SK-N-SH (cell line): ENCODE data around the gene RAP1B. TPM values are rescaled to one million over a fixed set of nuclear protein-coding genes. Genes with fewer than 3 reads are reported as not detected.

Source experiments
- CTCF ChIA-PET: fragments of 300-600, 350-600 bp; formaldehyde crosslinking; extraction: SDS; loops from one replicate; lab custom pipeline; 2021; lab: Yijun Ruan, JAX
- POLR2A ChIA-PET: fragments of 350-600 bp; sonication (Branson Sonifier 250); formaldehyde crosslinking; extraction: SDS; loops from one replicate; lab custom pipeline; 2020; ENCODE audit warnings: antibody characterized with exemption, inconsistent platforms; lab: Yijun Ruan, JAX
- DNase-seq: peaks from one replicate; pipeline ENCODE4 v3.0.0; 2012
- H2AFZ ChIP-seq: fragments of 200-600 bp; sonication (generic); 2 replicates; pipeline ENCODE4 v1.8.1; 2016; ENCODE audit warnings: antibody characterized with exemption, mild to moderate bottlenecking, low read depth
- H3F3A ChIP-seq: fragments of 200-600 bp; sonication (generic); replicated peaks from 2 replicates; pipeline ENCODE3; 2016; ENCODE audit warnings: antibody characterized with exemption, mild to moderate bottlenecking; ENCODE audit not compliant: insufficient read depth
- H3K27ac ChIP-seq, 2 experiments: fragments of 200-500 bp in 1 of 2; fragments of 200-600 bp in 1 of 2; sonication (Bioruptor generic) in 1 of 2; sonication (generic), shearing (Covaris generic) in 1 of 2; 2 replicates each; pipeline versions ENCODE4 v1.5.1 to v1.6.1; 2014 to 2016; ENCODE audit warnings: low read depth in 2 of 2, inconsistent platforms in 1 of 2, low read length in 1 of 2, mild to moderate bottlenecking in 1 of 2, mixed read lengths in 1 of 2
- H3K27me3 ChIP-seq: fragments of 200-600 bp; sonication (generic), shearing (Covaris generic); 2 replicates; pipeline ENCODE4 v1.6.1; 2016; ENCODE audit warnings: mixed run types; ENCODE audit not compliant: insufficient read depth
- H3K36me3 ChIP-seq, 2 experiments: fragments of 200-500 bp in 1 of 2; fragments of 200-600 bp in 1 of 2; sonication (Bioruptor generic) in 1 of 2; sonication (generic) in 1 of 2; replicated peaks in 1 of 2; 2 replicates each; pipeline versions ENCODE3 to v1.5.1; 2014 to 2016; ENCODE audit warnings: low read length in 1 of 2, mild to moderate bottlenecking in 1 of 2; ENCODE audit not compliant: insufficient read depth in 2 of 2, control insufficient read depth in 1 of 2
- H3K4me1 ChIP-seq, 2 experiments: fragments of 200-500 bp in 1 of 2; fragments of 200-600 bp in 1 of 2; sonication (Bioruptor generic) in 1 of 2; sonication (generic), shearing (Covaris generic) in 1 of 2; 2 replicates each; pipeline versions ENCODE4 v1.5.1 to v1.6.1; 2014 to 2016; ENCODE audit warnings: low read depth in 1 of 2, low read length in 1 of 2, mixed run types in 1 of 2; ENCODE audit not compliant: insufficient read depth in 2 of 2, control insufficient read depth in 1 of 2
- H3K4me2 ChIP-seq: fragments of 200-600 bp; sonication (generic), shearing (Covaris generic); 2 replicates; pipeline ENCODE4 v1.6.1; 2017; ENCODE audit warnings: mixed run types
- H3K4me3 ChIP-seq, 2 experiments: fragments of 200-500 bp in 1 of 2; fragments of 200-600 bp in 1 of 2; sonication (Bioruptor generic) in 1 of 2; sonication (generic), shearing (Covaris generic) in 1 of 2; 2 replicates each; pipeline versions ENCODE4 v1.5.1 to v1.8.1; 2014 to 2016; ENCODE audit warnings: low read depth in 2 of 2, inconsistent platforms in 1 of 2, low read length in 1 of 2, mild to moderate bottlenecking in 1 of 2, mixed read lengths in 1 of 2, moderate library complexity in 1 of 2
- H3K79me2 ChIP-seq: fragments of 200-600 bp; sonication (generic); 2 replicates; pipeline ENCODE4 v1.8.1; 2017; ENCODE audit warnings: mild to moderate bottlenecking; ENCODE audit not compliant: insufficient read depth
- H3K9ac ChIP-seq: fragments of 200-600 bp; sonication (generic); 2 replicates; pipeline ENCODE4 v1.6.1; 2017; ENCODE audit warnings: mixed run types
- H3K9me2 ChIP-seq: fragments of 200-600 bp; sonication (generic); 2 replicates; pipeline ENCODE4 v1.6.1; 2017; ENCODE audit warnings: mixed run types
- H3K9me3 ChIP-seq: fragments of 200-600 bp; sonication (generic); 2 replicates; pipeline ENCODE4 v1.6.1; 2017; ENCODE audit warnings: mixed run types, mild to moderate bottlenecking, moderate library complexity
- H4K20me1 ChIP-seq: fragments of 200-600 bp; sonication (generic); 2 replicates; pipeline ENCODE4 v1.6.1; 2017; ENCODE audit warnings: mild to moderate bottlenecking, mixed run types; ENCODE audit not compliant: insufficient read depth
- CHD2 ChIP-seq: fragments of 150-350 bp; IDR thresholded peaks from 2 replicates; pipeline ENCODE4 v1.6.1; 2018; ENCODE audit warnings: low read length; ENCODE audit not compliant: partially characterized antibody
- CTCF ChIP-seq: fragments of 200-600 bp; sonication (generic); IDR thresholded peaks from 2 replicates; pipeline ENCODE4 v1.6.1; 2017; ENCODE audit warnings: antibody characterized with exemption, mild to moderate bottlenecking, moderate library complexity
- EP300 ChIP-seq, 2 experiments: IDR thresholded peaks; 2 replicates each; pipeline versions ENCODE4 v1.4.0 to v1.6.1; 2012; ENCODE audit warnings: borderline replicate concordance in 1 of 2, low read depth in 1 of 2, low read length in 1 of 2
- FOXJ3 ChIP-seq: sonication (generic); formaldehyde crosslinking; IDR thresholded peaks from 2 replicates; pipeline ENCODE4 v1.5.1; 2020; ENCODE audit warnings: mild to moderate bottlenecking, missing genetic modification reagents
- GABPA ChIP-seq: IDR thresholded peaks from 2 replicates; pipeline ENCODE4 v1.4.0; 2012; ENCODE audit warnings: low read depth, mild to moderate bottlenecking
- JUND ChIP-seq: IDR thresholded peaks from 2 replicates; pipeline ENCODE4 v1.4.0; 2012
- MXI1 ChIP-seq: IDR thresholded peaks from 2 replicates; pipeline ENCODE4 v1.6.1; 2012; ENCODE audit warnings: mild to moderate bottlenecking, low read depth, low read length, improper control_type of control experiment
- NRF1 ChIP-seq: IDR thresholded peaks from 2 replicates; pipeline ENCODE4 v1.6.1; 2012; ENCODE audit warnings: low read depth, mild to moderate bottlenecking, low read length
- RAD21 ChIP-seq: IDR thresholded peaks from 2 replicates; pipeline ENCODE4 v1.6.1; 2012; ENCODE audit warnings: mild to moderate bottlenecking, low read length
- REST ChIP-seq: IDR thresholded peaks from 2 replicates; pipeline ENCODE4 v1.6.1; 2012; ENCODE audit warnings: mild to moderate bottlenecking, low read depth, low read length, moderate library complexity
- RXRA ChIP-seq: IDR thresholded peaks from 2 replicates; pipeline ENCODE4 v1.4.0; 2012; ENCODE audit warnings: low read depth, mild to moderate bottlenecking, borderline replicate concordance
- TAF1 ChIP-seq: IDR thresholded peaks from 2 replicates; pipeline ENCODE4 v1.6.1; 2012; ENCODE audit warnings: low read depth, mild to moderate bottlenecking, low read length, moderate library complexity, borderline replicate concordance
- TEAD4 ChIP-seq: IDR thresholded peaks from 2 replicates; pipeline ENCODE4 v1.4.0; 2012; ENCODE audit warnings: mild to moderate bottlenecking, borderline replicate concordance; ENCODE audit not compliant: insufficient read depth
- USF2 ChIP-seq: fragments of 150-350 bp; IDR thresholded peaks from 2 replicates; pipeline ENCODE4 v1.6.1; 2017; ENCODE audit warnings: antibody characterized with exemption, low read length, low read depth, borderline replicate concordance
- ZBTB33 ChIP-seq: IDR thresholded peaks from 2 replicates; pipeline ENCODE4 v1.4.0; 2012; ENCODE audit warnings: low read depth, borderline replicate concordance
- WGBS: methylation state at CpG from one replicate; pipeline ENCODE4 v1.1.6; 2017; ENCODE audit warnings: low lambda C conversion rate; 5-methylcytosine and 5-hydroxymethylcytosine counted together
- polyA plus RNA-seq, 3 experiments: library from polyadenylated mRNA; depleted of rRNA; stranded (reverse); fragments of >200 nt; gene quantifications; 2 replicates each; pipeline ENCODE4 v1.2.3, GENCODE V29; 2012
- TF ChIP-seq, protein P1 (sequence below): IDR thresholded peaks from 2 replicates; pipeline ENCODE4 v1.4.0; 2012; ENCODE audit warnings: low read depth, borderline replicate concordance

Gene RAP1B
- polyA plus RNA-seq, 1 of the 3 experiments (the other 2 are of a cell fraction) = 128 TPM

DNA sequence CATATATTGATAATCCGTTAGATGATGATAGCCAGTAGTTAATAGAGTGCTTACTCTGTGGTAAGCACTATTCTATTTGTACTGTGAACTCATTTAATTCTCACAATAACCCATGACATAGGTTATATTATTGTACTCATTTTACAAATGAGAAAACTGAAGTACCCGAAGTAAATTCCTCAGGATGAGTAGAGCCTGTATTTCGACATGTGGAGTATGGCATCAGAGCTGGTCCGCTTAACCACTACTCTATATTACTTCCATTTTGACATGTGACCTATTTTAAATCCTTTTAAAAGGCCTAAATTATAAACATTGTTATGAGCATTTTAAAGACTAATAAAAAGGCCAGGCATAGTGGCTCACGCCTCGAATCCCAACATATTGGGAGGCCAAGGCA is 8.0 kb upstream of the RAP1B start (continued):
- no peak for TF ChIP-seq CTCF

DNA sequence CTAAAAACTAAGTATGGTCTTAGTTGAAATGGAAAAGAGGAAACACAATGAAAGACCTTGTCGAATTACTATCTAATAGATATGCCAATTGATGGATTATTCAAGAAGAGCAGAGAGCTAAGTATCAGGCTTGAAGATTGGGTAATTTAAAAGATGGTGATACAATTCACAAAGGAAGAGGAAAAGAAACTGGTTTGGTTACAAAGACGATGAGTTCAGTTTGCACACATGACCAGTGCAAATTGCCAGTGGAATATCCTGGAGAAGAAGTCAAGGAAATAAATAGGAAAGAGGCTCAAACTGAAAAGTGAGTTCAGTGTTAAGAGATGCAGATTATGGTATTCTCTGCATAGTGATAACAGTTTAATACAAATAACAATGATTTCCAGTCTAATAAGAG is 2.5 kb upstream of the RAP1B start:
- no peak for TF ChIP-seq REST
- no peak for TF ChIP-seq FOXJ3 (CRISPR knock-in tag)
- TF ChIP-seq CTCF = no peak
- no peak for TF ChIP-seq JUND
- TF ChIP-seq GABPA = no peak
- TF ChIP-seq EP300 (IDR thresholded peaks at IDR 0.05; ENCODE audit: borderline replicate concordance in 1 of 2, low read depth in 1 of 2, low read length in 1 of 2) = no peak
- no peak for TF ChIP-seq USF2
- TF ChIP-seq MXI1 = no peak
- TF ChIP-seq CHD2 = no peak
- TF ChIP-seq, protein P1, sequence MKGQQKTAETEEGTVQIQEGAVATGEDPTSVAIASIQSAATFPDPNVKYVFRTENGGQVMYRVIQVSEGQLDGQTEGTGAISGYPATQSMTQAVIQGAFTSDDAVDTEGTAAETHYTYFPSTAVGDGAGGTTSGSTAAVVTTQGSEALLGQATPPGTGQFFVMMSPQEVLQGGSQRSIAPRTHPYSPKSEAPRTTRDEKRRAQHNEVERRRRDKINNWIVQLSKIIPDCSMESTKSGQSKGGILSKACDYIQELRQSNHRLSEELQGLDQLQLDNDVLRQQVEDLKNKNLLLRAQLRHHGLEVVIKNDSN = no peak
- TF ChIP-seq RXRA = no peak
- TF ChIP-seq TEAD4 = no peak
- TF ChIP-seq RAD21 = no peak
- no peak for TF ChIP-seq TAF1
- TF ChIP-seq ZBTB33 = no peak
- TF ChIP-seq NRF1 = no peak
- Histone ChIP-seq H3K4me2 (no peak overlapping the region), H3K9me3 (no peaks in the 10 kb centered on the region), H3K79me2 (peaks cover 20% of the 10 kb centered on the region), H3K27me3 (no peaks in the 10 kb centered on the region), H2AFZ (no peak overlapping the region), H3K36me3 (peaks cover 0 to 5% of the 10 kb centered on the region in 2 experiments), H3K4me3 (no peak overlapping the region), H4K20me1 (peaks cover 15% of the 10 kb centered on the region), H3F3A (peaks cover 15% of the 10 kb centered on the region), H3K9ac (no peak overlapping the region), H3K4me1 (peaks cover 0 to 4% of the 10 kb centered on the region in 2 experiments; a peak in 2 of 4 replicates), H3K9me2 (no peaks in the 10 kb centered on the region), H3K27ac (no peak overlapping the region)
- WGBS = 87% methylated on average over 2 of the region's 2 CpGs
- POLR2A ChIA-PET = no interaction called here
- no peak for DNase-seq
- CTCF ChIA-PET = no interaction called here
